GM08714 (cell line): ENCODE measurements around the gene SPHKAP.

Experiments used
- H3K4me3 ChIP-seq: fragments of 200-500 bp; sonication (Bioruptor generic); 2 replicates; pipeline ENCODE4 v1.5.1; 2014; ENCODE audit warnings: mild to moderate bottlenecking, low read length, inconsistent platforms
- ZNF274 ChIP-seq: IDR thresholded peaks from 2 replicates; pipeline ENCODE4 v1.6.1; 2012; ENCODE audit warnings: mild to moderate bottlenecking, low read depth, low read length

The SPHKAP gene

DNA sequence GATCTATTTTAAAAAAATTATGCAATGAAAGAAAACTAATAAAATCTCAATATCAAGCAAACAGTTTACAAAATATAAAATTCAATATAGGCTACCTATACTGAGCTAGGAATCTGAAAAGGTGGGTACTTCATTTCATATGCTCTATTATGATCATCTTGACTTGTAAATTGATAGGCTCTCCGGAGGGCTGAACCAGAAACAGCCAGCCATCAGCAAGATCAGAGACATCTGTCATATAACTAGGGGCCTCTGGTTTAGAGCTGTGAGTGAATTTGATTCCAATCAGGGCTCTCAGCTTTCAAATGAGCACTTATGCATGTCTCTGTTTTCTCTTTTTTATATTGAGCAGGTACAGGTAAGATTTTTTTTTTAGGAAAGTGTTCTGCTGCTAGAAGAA, 114.2 kb downstream of the SPHKAP start:
- no peak for TF ChIP-seq ZNF274
- no peak overlapping the region for H3K4me3 ChIP-seq

GRCh38 chr2:228066126-228066798, 115.2 kb downstream of the SPHKAP start:
- no peak for TF ChIP-seq ZNF274
- no peak overlapping the region for H3K4me3 ChIP-seq

DNA sequence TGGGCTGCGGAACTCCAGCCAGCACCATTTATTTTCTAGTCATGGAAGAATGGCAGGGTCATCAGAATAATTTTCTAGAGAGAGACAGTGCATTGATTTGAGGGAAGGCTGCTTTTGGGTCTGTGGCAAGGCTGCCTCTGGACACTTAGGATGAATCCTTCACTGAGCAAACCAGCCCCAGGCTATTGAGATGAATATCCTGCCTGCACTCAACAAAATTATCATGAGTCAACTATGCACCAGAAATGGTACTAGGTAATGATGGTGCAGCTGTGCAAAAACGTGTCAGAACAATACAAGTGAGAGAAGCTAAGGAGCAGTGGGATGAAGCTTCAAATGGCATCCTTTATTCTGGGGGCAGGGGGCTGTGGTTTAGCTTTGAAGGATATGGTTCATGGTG, 115.8 kb downstream of the SPHKAP start:
- H3K4me3 ChIP-seq, result no peak overlapping the region
- TF ChIP-seq ZNF274, result no peak

- H3K4me3 ChIP-seq, result no peak overlapping the region
- no peak for TF ChIP-seq ZNF274
Measured at GRCh38 chr2:228064796-228065315, 116.6 kb downstream of the SPHKAP start.

- H3K4me3 ChIP-seq, result no peak overlapping the region
- no peak for TF ChIP-seq ZNF274
Measured at GRCh38 chr2:228064024-228064423, 117.5 kb downstream of the SPHKAP start.

GRCh38 chr2:228063558-228063957, 117.9 kb downstream of the SPHKAP start:
- TF ChIP-seq ZNF274, result no peak
- H3K4me3 ChIP-seq, result no peak overlapping the region

- TF ChIP-seq ZNF274, result no peak
- no peak overlapping the region for H3K4me3 ChIP-seq
Measured at GRCh38 chr2:228059735-228060134, 121.8 kb downstream of the SPHKAP start.

DNA sequence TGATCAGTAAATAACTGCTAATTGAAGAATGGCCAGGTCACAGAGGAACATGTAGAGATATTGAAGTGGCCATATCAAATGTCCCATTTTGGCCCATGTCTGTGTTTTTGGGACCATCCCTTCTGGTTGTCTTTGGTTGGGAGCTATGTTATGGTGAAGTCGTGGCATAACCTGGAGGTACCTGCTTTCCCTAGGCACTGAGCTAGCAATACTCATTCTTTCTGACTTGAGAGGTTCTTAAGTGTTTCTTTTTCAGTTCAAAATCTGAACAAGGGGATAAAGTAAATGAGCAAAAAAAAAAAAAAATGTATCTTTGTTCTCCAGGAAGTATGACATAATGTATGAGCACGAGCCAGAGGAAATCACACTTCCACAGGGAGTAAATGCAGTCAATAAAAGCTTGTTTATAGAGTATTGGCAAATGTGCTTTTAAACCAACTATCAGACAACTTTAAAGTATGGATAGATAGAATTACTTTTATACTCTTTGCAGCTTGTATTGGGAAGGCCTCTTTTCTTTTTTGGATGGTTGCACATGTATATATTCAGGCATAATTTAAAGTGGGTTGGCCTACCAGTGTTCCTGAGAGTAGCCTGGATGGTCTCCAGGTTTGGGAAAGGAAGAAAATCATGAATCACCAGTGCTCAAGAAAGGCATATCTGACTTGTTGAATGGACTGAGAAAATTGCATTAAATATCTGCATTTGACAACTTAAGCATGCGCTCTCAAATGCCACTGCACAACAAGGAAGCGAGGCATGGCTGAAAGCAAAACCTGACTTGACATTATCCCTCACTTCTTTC, 125.0 kb downstream of the SPHKAP start:
- no peak for TF ChIP-seq ZNF274

GRCh38 chr2:228048838-228049490, 132.5 kb downstream of the SPHKAP start:
- H3K4me3 ChIP-seq, result no peak overlapping the region
- no peak for TF ChIP-seq ZNF274

More for the DNA sequence above, 125.0 kb downstream of the SPHKAP start:
- no peak overlapping the region for H3K4me3 ChIP-seq

DNA sequence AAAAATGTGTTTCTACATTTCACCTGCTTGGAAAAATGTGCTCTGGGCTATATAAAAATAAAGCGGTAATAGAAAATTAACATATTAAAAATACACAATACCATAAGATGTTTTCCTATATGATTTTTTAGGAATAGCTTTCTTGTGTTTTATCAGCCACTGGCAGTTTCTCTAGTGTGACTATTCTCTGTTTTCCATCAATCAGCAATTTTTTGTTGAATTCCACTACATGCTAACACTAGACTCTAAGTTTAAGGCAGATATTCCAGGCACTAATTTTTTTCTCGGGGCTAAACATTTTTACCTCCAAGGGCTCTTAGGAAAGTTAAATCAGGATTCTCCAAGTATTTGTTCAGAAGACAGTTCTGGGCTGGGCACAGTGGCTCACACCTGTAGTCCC, 140.5 kb downstream of the SPHKAP start:
- TF ChIP-seq ZNF274, result no peak
- no peak overlapping the region for H3K4me3 ChIP-seq

- TF ChIP-seq ZNF274, result no peak
- H3K4me3 ChIP-seq, result no peak overlapping the region
Measured at GRCh38 chr2:228039752-228040534, 141.5 kb downstream of the SPHKAP start.

DNA sequence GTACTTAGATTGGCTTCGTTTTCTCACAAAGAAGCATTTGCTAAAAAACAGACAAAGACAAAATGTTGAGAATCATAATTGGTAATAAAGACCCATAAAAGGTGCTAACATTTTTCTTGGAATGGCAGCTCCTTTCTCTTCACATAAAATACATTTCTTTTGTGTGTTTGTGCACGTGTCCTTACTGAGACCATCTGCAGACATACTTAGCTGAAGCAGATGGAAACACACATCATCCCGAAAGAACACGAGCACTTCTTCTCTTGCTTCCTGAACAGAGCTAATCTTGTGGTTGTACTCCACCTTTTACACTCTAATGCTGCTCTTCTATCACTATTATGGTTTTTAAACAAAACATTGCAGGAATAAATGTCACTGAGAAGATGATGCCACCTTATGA, 142.5 kb downstream of the SPHKAP start:
- TF ChIP-seq ZNF274, result no peak
- no peak overlapping the region for H3K4me3 ChIP-seq

- no peak overlapping the region for H3K4me3 ChIP-seq
- TF ChIP-seq ZNF274, result no peak
Measured at GRCh38 chr2:228037915-228038314, 143.6 kb downstream of the SPHKAP start.

- H3K4me3 ChIP-seq, result no peak overlapping the region
- TF ChIP-seq ZNF274, result no peak
Measured at GRCh38 chr2:228023619-228024018, 157.9 kb downstream of the SPHKAP start.

DNA sequence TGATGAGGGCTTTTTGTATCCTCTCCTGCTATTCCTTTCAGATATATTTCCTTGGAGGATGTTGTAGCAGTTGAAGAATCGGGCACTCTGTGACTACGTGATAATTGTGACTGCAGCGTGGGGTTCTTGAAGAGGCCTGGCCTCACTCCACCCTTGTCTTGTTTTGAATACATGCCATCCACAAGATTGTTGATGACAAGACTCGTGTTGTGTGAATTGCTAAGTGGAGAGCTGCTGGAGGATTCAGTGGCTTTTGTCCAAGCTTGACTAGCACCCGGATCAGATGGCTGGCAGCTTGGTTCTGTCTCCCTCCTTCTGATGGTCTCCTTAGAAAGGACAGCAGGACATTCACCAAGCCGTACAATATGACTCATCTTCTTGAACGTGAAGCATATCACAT, 163.2 kb downstream of the SPHKAP start:
- TF ChIP-seq ZNF274, result no peak
- H3K4me3 ChIP-seq, result no peak overlapping the region
